ENCODE measurements around the gene EID2. TPM values are rescaled to one million over a fixed set of nuclear protein-coding genes. Genes with fewer than 3 reads are reported as not detected.

Gene EID2
- total RNA-seq, 5 donors from 2014 or later (not counting 1 experiment from before 2014, with no cell fraction given), result 14.4 to 21.9 (median 19.8) TPM

DNA sequence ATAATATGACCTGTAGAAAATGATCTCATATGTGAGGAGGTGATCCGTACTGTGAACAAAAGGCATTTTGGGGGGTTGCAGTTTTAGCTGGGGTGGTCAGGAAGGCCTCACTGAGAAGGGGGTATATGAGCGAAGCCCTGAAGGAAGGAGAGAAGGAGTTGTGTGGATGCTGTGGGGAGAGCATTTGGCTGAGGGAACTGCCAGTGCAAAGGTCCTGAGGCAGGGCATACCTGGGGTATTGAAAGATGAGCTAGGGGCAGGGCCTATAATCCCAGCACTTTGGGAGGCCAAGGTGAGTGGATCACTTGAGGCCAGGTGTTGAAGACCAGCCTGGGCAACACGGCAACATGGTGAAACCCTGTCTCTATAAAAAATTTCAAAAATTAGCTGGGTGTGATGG lies 22.5 kb downstream of the EID2 start:
- Histone ChIP-seq H3K4me1 (ENCODE audit: control insufficient read depth in 1 of 2, extremely low read depth in 1 of 2, insufficient read depth in 2 of 2, low read length in 2 of 2) (peaks cover 6 to 17% of the 10 kb centered on the region in 2 experiments), H3K27ac (ENCODE audit: low read length) (no peak overlapping the region), H3K36me3 (ENCODE audit: control insufficient read depth in 2 of 2, extremely low read depth in 1 of 2, insufficient read depth in 1 of 2, low read length in 1 of 2) (no peaks in the 10 kb centered on the region), H3K9me3 (no peaks in the 10 kb centered on the region), H3K27me3 (replicated peaks in 1 of 2; ENCODE audit: control insufficient read depth in 2 of 2, extremely low read depth in 1 of 2, insufficient read depth in 2 of 2, low read length in 1 of 2) (peaks cover 10 to 61% of the 10 kb centered on the region in 2 experiments), H3K4me3 (ENCODE audit: control insufficient read depth in 1 of 2, extremely low read depth in 1 of 2, low read length in 1 of 2) (no peak overlapping the region)
- CTCF ChIA-PET, result interaction anchor here in 1 of 2 donors (0.7 kb wide), 1 partner anchor 626 kb away, joined by 8 read pairs; no protein-coding TSS in a partner anchor
- Mint-ChIP-seq H3K36me3 (no peaks in the 10 kb centered on the region), H3K4me1 (peaks cover 13 to 15% (median 14%) of the 10 kb centered on the region in 3 donors), H3K9me3 (no peaks in the 10 kb centered on the region), H3K27ac (peak overlapping the region in 1 of 2 donors; percentile 1), H3K4me3 (peak overlapping the region in 1 of 3 donors; percentile 26), H3K27me3 (peaks cover 26 to 44% of the 10 kb centered on the region in 2 donors)
- POLR2A ChIA-PET, result no interaction called here
- DNase-seq, result no peak
- no peak for ATAC-seq (replicated peaks in 1 of 4)
- WGBS (ENCODE audit: insufficient coverage), result 63% methylated on average over 3 of the region's 3 CpGs

DNA sequence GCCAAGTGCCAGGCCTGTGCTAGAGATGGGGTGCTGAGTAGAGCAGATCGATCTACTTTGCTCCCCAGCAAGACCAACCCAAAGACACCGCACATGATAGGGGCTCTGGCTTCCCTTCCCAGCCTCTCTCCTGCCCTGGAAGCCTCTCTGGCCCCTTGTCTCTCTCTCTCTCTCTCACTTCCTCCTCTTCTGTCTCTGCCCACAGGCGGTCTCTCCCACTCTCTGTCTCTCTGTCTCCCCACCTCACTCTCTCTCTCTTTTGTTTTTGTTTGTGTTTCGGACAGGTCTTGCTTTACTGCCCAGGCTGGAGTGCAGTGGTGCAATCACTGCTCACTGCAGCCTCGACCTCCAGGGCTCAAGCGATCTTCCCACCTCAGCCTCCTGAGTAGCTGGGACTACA lies 23.7 kb downstream of the EID2 start:
- Histone ChIP-seq H3K27me3 (replicated peaks in 1 of 2; ENCODE audit: control insufficient read depth in 2 of 2, extremely low read depth in 1 of 2, insufficient read depth in 2 of 2, low read length in 1 of 2) (peaks cover 10 to 73% of the 10 kb centered on the region in 2 experiments), H3K4me1 (ENCODE audit: control insufficient read depth in 1 of 2, extremely low read depth in 1 of 2, insufficient read depth in 2 of 2, low read length in 2 of 2) (peaks cover 6 to 17% of the 10 kb centered on the region in 2 experiments), H3K4me3 (ENCODE audit: control insufficient read depth in 1 of 2, extremely low read depth in 1 of 2, low read length in 1 of 2) (no peak overlapping the region), H3K9me3 (no peaks in the 10 kb centered on the region), H3K36me3 (ENCODE audit: control insufficient read depth in 2 of 2, extremely low read depth in 1 of 2, insufficient read depth in 1 of 2, low read length in 1 of 2) (no peaks in the 10 kb centered on the region), H3K27ac (ENCODE audit: low read length) (no peak overlapping the region)
- 46% methylated on average over 4 of the region's 6 CpGs for WGBS (ENCODE audit: insufficient coverage)
- ChIA-PET POLR2A (interaction anchor here in 1 of 2 donors (0.7 kb wide), 1 partner anchor 752 kb away, joined by 4 read pairs; no protein-coding TSS in a partner anchor), CTCF (interaction anchor here in 1 of 2 donors (0.8 kb wide), 1 partner anchor 17 kb away, joined by 3 read pairs; the partner anchor contains the start of gene EID2B)
- DNase-seq (no peak), ATAC-seq (replicated peaks in 1 of 4) (no peak)
- Mint-ChIP-seq H3K27ac (no peak overlapping the region), H3K4me3 (peak overlapping the region; percentile 65 to 83 (median 67)), H3K9me3 (no peaks in the 10 kb centered on the region), H3K36me3 (no peaks in the 10 kb centered on the region), H3K4me1 (peaks cover 13 to 15% (median 14%) of the 10 kb centered on the region in 3 donors), H3K27me3 (peaks cover 31 to 49% of the 10 kb centered on the region in 2 donors)

DNA sequence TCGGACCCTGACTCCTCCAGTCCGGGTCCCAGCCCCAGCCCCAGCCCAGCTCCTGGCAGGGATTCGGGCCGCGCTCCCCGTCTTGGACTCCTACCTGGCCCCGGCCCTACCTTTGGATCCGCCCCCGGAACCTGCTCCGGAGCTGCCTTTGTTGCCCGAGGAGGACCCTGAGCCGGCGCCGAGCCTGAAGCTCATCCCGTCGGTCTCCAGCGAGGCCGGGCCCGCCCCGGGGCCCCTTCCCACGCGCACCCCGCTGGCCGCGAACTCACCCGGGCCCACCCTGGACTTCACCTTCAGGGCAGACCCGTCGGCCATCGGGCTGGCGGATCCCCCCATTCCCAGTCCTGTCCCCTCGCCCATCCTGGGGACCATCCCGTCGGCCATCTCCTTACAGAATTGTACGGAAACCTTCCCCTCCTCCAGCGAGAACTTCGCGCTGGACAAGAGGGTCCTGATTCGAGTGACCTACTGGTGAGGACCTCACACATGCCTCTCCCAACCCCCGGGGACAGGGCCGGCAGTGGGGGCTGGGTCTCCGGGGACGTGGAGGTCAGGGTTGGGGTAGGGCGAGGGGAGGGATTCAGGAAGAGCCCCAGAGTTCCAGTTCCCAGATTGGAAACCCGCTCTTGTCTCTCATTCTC lies 24.3 kb downstream of the EID2 start:
- no peak overlapping the region for H3K27ac ChIP-seq (ENCODE audit: low read length)
- H3K27me3 Mint-ChIP-seq, result peaks cover 31 to 49% of the 10 kb centered on the region in 2 donors
- no peaks in the 10 kb centered on the region for H3K36me3 ChIP-seq (ENCODE audit: control insufficient read depth in 2 of 2, extremely low read depth in 1 of 2, insufficient read depth in 1 of 2, low read length in 1 of 2)
- ChIA-PET CTCF (interaction anchor here in 1 of 2 donors (0.8 kb wide), 1 partner anchor 17 kb away, joined by 3 read pairs; the partner anchor contains the start of gene EID2B), POLR2A (no interaction called here)
- H3K36me3 Mint-ChIP-seq, result no peaks in the 10 kb centered on the region
- H3K4me1 Mint-ChIP-seq, result peaks cover 13 to 15% (median 14%) of the 10 kb centered on the region in 3 donors
- DNase-seq, result peak in 7 of 35 experiments; percentile 11 to 37 (median 25)
- H3K9me3 ChIP-seq, result no peaks in the 10 kb centered on the region
- 9% methylated on average over 31 of the region's 44 CpGs for WGBS (ENCODE audit: insufficient coverage)
- H3K4me1 ChIP-seq (ENCODE audit: control insufficient read depth in 1 of 2, extremely low read depth in 1 of 2, insufficient read depth in 2 of 2, low read length in 2 of 2), result peaks cover 6 to 17% of the 10 kb centered on the region in 2 experiments
- H3K27me3 ChIP-seq (replicated peaks in 1 of 2; ENCODE audit: control insufficient read depth in 2 of 2, extremely low read depth in 1 of 2, insufficient read depth in 2 of 2, low read length in 1 of 2), result peaks cover 10 to 74% of the 10 kb centered on the region in 2 experiments
- peak overlapping the region; percentile 67 to 83 (median 75) for H3K4me3 Mint-ChIP-seq
- H3K9me3 Mint-ChIP-seq, result no peaks in the 10 kb centered on the region
- ATAC-seq (replicated peaks in 1 of 4), result peak; percentile 36 to 72 (median 58)
- peak overlapping the region; percentile 35 to 63 for H3K4me3 ChIP-seq (ENCODE audit: control insufficient read depth in 1 of 2, extremely low read depth in 1 of 2, low read length in 1 of 2)
- no peak overlapping the region for H3K27ac Mint-ChIP-seq

DNA sequence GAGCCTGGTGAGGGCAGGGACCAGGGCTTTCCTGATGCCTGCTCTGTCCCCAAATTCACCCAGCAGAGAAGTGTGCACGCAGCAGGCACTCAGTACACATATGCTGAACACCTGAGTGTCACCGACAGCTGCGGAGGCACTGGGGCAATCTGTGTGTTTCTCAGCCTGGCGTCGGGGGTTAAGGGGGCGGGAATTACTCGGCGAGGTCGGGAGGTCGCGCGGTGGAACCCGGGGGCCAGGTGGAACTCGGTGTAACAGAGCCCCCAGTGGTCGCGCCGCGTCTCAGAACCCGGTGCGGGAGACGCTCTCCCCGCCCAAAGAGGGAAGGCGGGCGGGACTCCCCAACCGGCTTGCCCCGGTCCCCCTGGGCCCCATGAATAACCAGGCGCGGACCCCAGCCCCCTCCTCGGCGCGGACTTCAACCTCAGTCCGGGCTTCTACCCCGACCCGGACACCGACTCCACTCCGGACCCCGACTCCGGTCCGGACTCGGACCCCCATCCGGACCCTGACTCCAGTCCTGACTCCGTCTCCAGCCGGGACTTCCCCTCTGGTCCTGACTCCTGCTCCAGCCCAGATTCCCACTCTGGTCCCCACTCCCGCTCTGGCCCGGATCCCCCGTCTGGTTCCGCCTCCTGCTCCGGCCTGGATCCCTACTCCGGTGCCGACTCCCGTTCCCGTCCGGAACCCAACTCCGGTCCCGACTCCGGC lies 25.0 kb downstream of the EID2 start, which contains the start of gene SELENOV:
SELENOV (plus strand) TSS at position 300 of the 711 bp plus-strand sequence; CDS start at position 374, 74 bp downstream.
- peaks cover 10 to 74% of the 10 kb centered on the region in 2 experiments for H3K27me3 ChIP-seq (replicated peaks in 1 of 2; ENCODE audit: control insufficient read depth in 2 of 2, extremely low read depth in 1 of 2, insufficient read depth in 2 of 2, low read length in 1 of 2)

GRCh38 chr19:39512988-39513387 lies 27.0 kb downstream of the EID2 start:
- POLR2A ChIA-PET, result no interaction called here
- WGBS (ENCODE audit: insufficient coverage), result 17% methylated on average over 1 of the region's 2 CpGs

More for the DNA sequence above, 25.0 kb downstream of the EID2 start, which contains the start of gene SELENOV:
- Mint-ChIP-seq H3K36me3 (no peaks in the 10 kb centered on the region), H3K4me3 (peak within 1 kb of the TSS; percentile 68 to 83 (median 75)), H3K9me3 (no peaks in the 10 kb centered on the region), H3K4me1 (peaks cover 13 to 15% (median 14%) of the 10 kb centered on the region in 3 donors), H3K27ac (no peak within 1 kb of the TSS), H3K27me3 (peaks cover 31 to 52% of the 10 kb centered on the region in 2 donors)
- Histone ChIP-seq H3K4me3 (ENCODE audit: control insufficient read depth in 1 of 2, extremely low read depth in 1 of 2, low read length in 1 of 2) (peak within 1 kb of the TSS; percentile 35 to 63), H3K4me1 (ENCODE audit: control insufficient read depth in 1 of 2, extremely low read depth in 1 of 2, insufficient read depth in 2 of 2, low read length in 2 of 2) (peaks cover 6 to 17% of the 10 kb centered on the region in 2 experiments), H3K27ac (ENCODE audit: low read length) (no peak within 1 kb of the TSS), H3K9me3 (no peaks in the 10 kb centered on the region), H3K36me3 (ENCODE audit: control insufficient read depth in 2 of 2, extremely low read depth in 1 of 2, insufficient read depth in 1 of 2, low read length in 1 of 2) (no peaks in the 10 kb centered on the region)
- POLR2A ChIA-PET, result no interaction called here
- CTCF ChIA-PET, result no interaction called here
- ATAC-seq (replicated peaks in 1 of 4), result peak; percentile 63 to 78 (median 72)
- DNase-seq, result peak in 11 of 35 experiments; percentile 10 to 43 (median 23)
- 4% methylated on average over 56 of the region's 56 CpGs for WGBS (ENCODE audit: insufficient coverage)

DNA sequence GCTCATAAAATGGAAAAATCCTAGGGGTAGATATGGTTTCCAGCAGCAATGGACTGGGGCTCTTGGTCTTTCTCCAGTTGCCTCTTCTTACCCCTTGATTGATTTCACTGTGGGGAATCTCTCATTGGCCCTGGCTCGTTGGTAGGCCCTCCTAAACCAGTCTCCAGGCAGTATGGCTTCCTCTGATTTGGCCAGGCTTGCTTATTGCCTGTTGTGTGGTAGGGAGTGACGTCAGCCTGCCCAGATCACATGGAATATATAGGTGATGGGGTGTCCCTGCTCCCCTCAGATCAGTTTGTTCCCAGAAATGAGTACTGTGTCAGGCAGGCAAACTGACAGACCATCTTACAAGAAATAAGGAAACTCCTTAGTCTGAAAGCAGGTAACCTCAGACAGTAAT lies 30.7 kb downstream of the EID2 start:
- DNase-seq (no peak), ATAC-seq (replicated peaks in 1 of 4) (no peak)
- Mint-ChIP-seq H3K4me1 (peaks cover 12 to 23% (median 18%) of the 10 kb centered on the region in 3 donors), H3K27me3 (peaks cover 47 to 64% of the 10 kb centered on the region in 2 donors), H3K4me3 (no peak overlapping the region), H3K27ac (no peak overlapping the region), H3K9me3 (no peaks in the 10 kb centered on the region), H3K36me3 (no peaks in the 10 kb centered on the region)
- Histone ChIP-seq H3K9me3 (no peaks in the 10 kb centered on the region), H3K4me3 (ENCODE audit: control insufficient read depth in 1 of 2, extremely low read depth in 1 of 2, low read length in 1 of 2) (no peak overlapping the region), H3K27me3 (replicated peaks in 1 of 2; ENCODE audit: control insufficient read depth in 2 of 2, extremely low read depth in 1 of 2, insufficient read depth in 2 of 2, low read length in 1 of 2) (peaks cover 6 to 72% of the 10 kb centered on the region in 2 experiments), H3K4me1 (ENCODE audit: control insufficient read depth in 1 of 2, extremely low read depth in 1 of 2, insufficient read depth in 2 of 2, low read length in 2 of 2) (peaks cover 0 to 17% of the 10 kb centered on the region in 2 experiments), H3K27ac (ENCODE audit: low read length) (no peak overlapping the region), H3K36me3 (ENCODE audit: control insufficient read depth in 2 of 2, extremely low read depth in 1 of 2, insufficient read depth in 1 of 2, low read length in 1 of 2) (no peaks in the 10 kb centered on the region)
- WGBS (ENCODE audit: insufficient coverage), result no CpG with 5 or more reads among the region's 2 CpGs
- POLR2A ChIA-PET, result no interaction called here
- CTCF ChIA-PET, result no interaction called here

More at GRCh38 chr19:39512988-39513387, 27.0 kb downstream of the EID2 start:
- H3K36me3 ChIP-seq (ENCODE audit: control insufficient read depth in 2 of 2, extremely low read depth in 1 of 2, insufficient read depth in 1 of 2, low read length in 1 of 2), result no peaks in the 10 kb centered on the region
- Mint-ChIP-seq H3K27me3 (peaks cover 41 to 61% of the 10 kb centered on the region in 2 donors), H3K4me3 (no peak overlapping the region), H3K9me3 (no peaks in the 10 kb centered on the region), H3K36me3 (no peaks in the 10 kb centered on the region), H3K4me1 (peaks cover 14 to 19% (median 17%) of the 10 kb centered on the region in 3 donors), H3K27ac (no peak overlapping the region)
- peaks cover 6 to 17% of the 10 kb centered on the region in 2 experiments for H3K4me1 ChIP-seq (ENCODE audit: control insufficient read depth in 1 of 2, extremely low read depth in 1 of 2, insufficient read depth in 2 of 2, low read length in 2 of 2)
- H3K9me3 ChIP-seq, result no peaks in the 10 kb centered on the region
- ATAC-seq (replicated peaks in 1 of 4) (no peak), DNase-seq (no peak)
- peaks cover 13 to 73% of the 10 kb centered on the region in 2 experiments for H3K27me3 ChIP-seq (replicated peaks in 1 of 2; ENCODE audit: control insufficient read depth in 2 of 2, extremely low read depth in 1 of 2, insufficient read depth in 2 of 2, low read length in 1 of 2)
- no peak overlapping the region for H3K27ac ChIP-seq (ENCODE audit: low read length)
- no peak overlapping the region for H3K4me3 ChIP-seq (ENCODE audit: control insufficient read depth in 1 of 2, extremely low read depth in 1 of 2, low read length in 1 of 2)
- CTCF ChIA-PET, result no interaction called here
